NCI-H510A (cell line): ENCODE results near the gene QRFP.
"Not testable (repeated sequence)": the region's sequence is repeated elsewhere in the genome, so short reads cannot be mapped to it uniquely, and the experiment has no call there.

Experiments used
- DNase-seq: peaks from one replicate; lab custom pipeline; 2025; lab: John Stamatoyannopoulos, UW

QRFP gene

GRCh38 chr9:130848514-130848913 is 48.1 kb downstream of the QRFP start:
- not testable (repeated sequence) for DNase-seq

GRCh38 chr9:130847306-130848217 is 49.0 kb downstream of the QRFP start:
- DNase-seq: no peak

GRCh38 chr9:130846487-130847305 is 49.9 kb downstream of the QRFP start:
- no peak for DNase-seq

- DNase-seq: no peak
Measured at GRCh38 chr9:130845901-130846481, 50.6 kb downstream of the QRFP start.

- DNase-seq: no peak
Measured at GRCh38 chr9:130845254-130845653, 51.4 kb downstream of the QRFP start.

GRCh38 chr9:130844044-130844451 is 52.6 kb downstream of the QRFP start:
- no peak for DNase-seq

- DNase-seq: no peak
Measured at GRCh38 chr9:130843049-130843908, 53.3 kb downstream of the QRFP start.
